GM12874 (cell line): ENCODE measurements around the gene OVOL2.

Experiments
- CTCF ChIP-seq: IDR thresholded peaks from 2 replicates; pipeline ENCODE4 v1.5.1; 2011; ENCODE audit warnings: low read depth, mild to moderate bottlenecking, control low read depth, low read length, moderate library complexity; ENCODE audit not compliant: insufficient read depth

OVOL2 gene

GRCh38 chr20:18090477-18090876 lies 32.8 kb upstream of the OVOL2 start:
- TF ChIP-seq CTCF = no peak

- no peak for TF ChIP-seq CTCF
These were observed 32.3 kb upstream of the OVOL2 start for GRCh38 chr20:18090044-18090443.

- no peak for TF ChIP-seq CTCF
These were observed 29.3 kb upstream of the OVOL2 start for GRCh38 chr20:18087054-18087453.

GRCh38 chr20:18079756-18080353 lies 22.1 kb upstream of the OVOL2 start:
- no peak for TF ChIP-seq CTCF

GRCh38 chr20:18077157-18077556 lies 19.4 kb upstream of the OVOL2 start:
- no peak for TF ChIP-seq CTCF

- no peak for TF ChIP-seq CTCF
These were observed 14.8 kb upstream of the OVOL2 start for GRCh38 chr20:18072532-18072931.

GRCh38 chr20:18066421-18067333 lies 9.0 kb upstream of the OVOL2 start:
- TF ChIP-seq CTCF = no peak
